DMS 273 (cell line): Measurements from ENCODE around the gene EQTN.
A peak's percentile ranks its signal among the peaks of the same experiment; 100 is the strongest.
"Not testable (repeated sequence)": the region's sequence is repeated elsewhere in the genome, so short reads cannot be mapped to it uniquely, and the experiment has no call there.

ENCODE experiments used
- DNase-seq: peaks from one replicate; lab custom pipeline; 2025; ENCODE audit not compliant: unreplicated experiment; lab: John Stamatoyannopoulos, UW

EQTN gene

DNA sequence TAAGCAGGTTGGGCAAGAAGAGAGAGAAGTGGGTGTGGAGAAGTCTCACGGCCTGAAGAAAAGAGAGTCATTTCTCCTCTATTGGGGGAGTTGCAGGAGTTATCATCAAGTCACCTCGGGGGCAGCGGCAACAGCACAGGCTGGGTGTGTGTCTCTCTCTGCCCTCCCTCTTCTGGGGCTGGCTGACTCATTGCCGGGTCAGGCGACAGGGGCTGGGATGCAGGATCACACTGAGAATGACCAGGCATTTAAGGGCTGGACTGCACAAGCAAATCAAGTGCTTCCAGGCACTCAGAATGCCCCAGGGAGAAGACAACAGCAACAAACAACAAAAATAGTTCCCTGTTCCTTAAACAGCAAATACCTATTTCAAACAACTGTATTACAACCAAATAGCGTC, 6.3 kb upstream of the EQTN start:
- no peak for DNase-seq

DNA sequence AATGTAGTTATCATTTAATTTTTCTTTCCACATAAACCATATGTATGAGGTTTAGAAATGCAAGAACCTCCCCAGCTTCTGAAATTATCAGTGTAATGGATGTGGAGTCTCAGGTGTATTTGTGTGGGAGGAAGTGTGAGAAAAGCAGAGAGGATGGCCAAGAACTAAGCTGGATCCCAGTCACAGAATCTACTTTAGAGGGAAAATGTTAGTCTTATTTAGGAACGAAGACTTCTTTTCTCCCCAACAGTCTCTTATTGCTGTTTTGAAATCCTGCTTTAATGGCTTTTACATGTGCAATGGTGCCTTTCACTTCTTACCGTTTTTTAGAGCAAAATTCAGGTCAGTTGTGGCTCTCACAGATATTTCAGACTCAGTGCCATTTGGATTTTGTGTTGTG, 3.0 kb downstream of the EQTN start:
- DNase-seq = no peak

- peak; percentile 67 for DNase-seq
Observed at GRCh38 chr9:27292659-27293405, 4.1 kb downstream of the EQTN start.

DNA sequence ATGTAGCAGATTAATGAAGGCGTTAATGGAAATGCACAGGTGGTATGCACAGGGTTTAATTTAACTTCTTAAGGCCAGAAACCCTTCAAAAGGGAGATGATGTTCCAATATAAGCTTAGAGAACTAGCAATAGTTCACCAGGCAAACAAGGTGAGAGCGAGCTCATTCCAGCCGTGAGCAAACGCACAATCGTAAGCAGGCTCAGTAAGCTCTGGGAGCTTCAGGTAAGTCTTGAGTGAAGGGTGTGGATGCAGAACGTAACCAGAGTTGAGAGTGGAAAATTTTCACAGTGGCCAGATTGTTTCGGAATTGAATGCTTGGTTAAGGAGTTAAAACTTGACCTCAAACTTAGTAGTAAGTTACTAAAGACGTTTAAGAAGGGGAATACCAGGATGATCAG, 5.7 kb downstream of the EQTN start:
- no peak for DNase-seq

GRCh38 chr9:27282269-27282668, 14.7 kb downstream of the EQTN start:
- no peak for DNase-seq

DNA sequence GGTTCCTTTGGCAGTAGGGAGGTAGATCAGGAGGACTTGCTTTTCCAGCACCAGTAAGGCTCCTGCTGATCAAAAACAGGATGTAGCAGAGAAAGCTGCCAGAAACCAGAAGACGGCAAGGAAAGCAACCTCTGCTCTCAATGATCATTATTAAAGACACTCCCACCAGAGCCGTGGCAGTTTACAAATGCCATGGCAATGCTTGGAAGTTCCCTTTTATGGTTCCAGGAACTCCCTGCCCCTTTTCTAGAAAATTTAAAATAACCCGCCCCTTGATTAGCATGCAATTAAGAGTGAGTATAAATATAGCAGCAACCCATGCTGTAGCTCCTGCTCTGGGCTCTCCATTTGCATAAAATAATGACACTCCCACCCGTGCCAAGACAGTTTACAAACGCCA, 16.1 kb downstream of the EQTN start:
- DNase-seq = no peak

GRCh38 chr9:27280249-27280648, 16.7 kb downstream of the EQTN start:
- no peak for DNase-seq

GRCh38 chr9:27279611-27280010, 17.3 kb downstream of the EQTN start:
- no peak for DNase-seq

- DNase-seq = no peak
Observed at GRCh38 chr9:27278374-27278773, 18.6 kb downstream of the EQTN start.

DNA sequence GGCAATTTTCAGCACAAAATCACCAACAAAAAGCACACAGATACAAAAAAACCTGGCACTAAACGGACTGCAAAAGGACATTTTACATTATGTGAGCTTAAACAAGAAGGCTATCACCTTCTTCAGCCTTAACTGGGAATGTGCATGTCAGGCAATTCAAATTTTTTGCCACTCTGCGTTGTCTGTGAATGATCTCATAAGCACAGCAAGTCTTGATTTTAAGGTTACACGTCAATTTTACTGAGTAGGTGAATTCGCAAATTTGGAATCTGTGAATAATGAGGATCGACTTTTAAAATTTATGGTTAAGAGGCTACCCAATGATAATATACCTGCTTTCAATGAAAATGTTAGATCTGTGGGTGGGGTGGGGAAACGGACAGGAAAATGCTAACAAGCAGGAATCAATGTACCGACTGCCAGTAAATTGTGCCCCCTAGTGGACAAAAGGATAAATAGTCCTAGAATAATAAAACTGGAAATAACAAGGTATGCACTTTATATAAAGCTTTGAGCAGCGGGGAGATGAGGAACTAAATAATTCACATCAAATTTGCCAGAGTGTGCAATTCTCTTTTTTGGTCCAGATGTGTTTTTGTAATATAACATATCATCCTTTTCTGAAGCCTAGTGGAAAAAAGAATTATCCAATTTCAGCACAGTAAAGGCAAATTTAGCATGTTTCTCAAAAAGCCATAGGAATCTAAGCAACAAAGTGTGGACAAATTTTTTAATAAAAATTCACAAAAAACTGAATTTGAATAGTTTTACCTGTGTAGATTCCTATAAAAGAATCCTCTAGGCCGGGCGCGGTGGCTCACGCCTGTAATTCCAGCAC, 20.5 kb downstream of the EQTN start:
- DNase-seq = peak; percentile 77

DNA sequence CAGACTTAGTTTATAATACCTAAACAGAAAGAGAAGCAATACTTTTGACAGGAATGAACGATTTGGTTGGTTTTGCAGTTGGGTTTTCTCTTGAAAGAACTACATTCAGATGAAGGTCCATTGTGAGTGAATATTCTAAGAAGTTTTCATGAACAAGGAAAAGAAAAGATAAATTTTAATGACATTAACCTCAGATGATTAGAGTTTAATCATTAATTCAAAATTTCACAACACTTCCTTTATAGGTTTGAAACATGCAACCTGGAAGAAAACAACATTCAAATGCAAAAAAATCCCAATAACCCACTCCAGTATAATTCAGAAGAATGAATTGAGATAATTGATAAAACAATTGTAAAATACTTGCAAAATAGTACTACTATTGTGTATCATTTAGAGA, 23.8 kb downstream of the EQTN start:
- DNase-seq = no peak

DNA sequence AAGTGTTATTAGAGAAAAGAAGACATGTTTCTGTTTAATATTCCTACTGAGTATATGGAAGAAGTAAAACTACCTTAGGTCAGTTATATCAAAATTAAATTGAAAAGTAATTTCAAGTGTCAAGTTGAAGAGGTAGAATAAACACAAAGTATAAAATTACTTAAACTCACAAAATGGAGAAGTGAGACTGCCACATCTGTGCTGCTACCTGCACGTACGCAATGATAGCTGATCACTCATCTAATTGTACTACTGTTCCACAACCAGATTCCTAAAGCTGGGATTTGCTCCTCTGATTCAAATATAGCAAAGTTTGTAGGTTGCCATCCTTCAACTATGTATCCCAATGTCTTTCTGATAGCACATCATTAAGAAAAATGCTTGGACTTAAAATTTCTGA, 24.8 kb downstream of the EQTN start:
- DNase-seq = no peak

DNA sequence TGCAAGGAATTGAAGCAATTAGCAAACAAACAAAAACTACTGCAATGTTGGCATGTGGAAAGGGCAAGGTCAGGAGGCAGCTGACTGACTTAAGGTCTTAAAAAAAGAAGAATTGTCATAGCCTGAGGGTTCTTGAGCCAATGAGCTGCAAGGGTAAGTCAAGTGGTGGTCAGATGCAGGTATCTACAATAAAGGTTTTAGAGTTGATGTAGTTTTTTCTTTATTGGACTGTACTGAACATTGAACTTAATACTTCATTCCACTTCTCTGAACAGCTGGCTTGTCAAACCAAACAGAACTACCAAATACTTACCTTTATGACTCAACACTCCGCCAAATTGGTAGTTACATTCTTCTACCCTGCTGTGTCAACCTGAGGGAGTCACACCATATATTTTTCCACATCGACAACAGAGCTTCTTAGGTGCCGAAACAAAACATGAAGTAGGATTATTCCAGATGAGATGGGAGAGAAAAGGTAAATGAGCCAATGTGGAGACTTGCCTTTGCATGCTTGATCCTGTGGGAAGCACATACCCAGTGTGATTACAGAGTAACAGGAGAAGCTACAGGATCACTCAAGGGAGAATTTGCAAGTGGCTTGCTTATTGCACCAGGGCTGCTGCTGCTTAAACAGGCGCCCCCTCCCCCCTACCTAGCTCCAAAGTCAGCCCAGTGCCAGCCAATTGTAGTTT, 35.3 kb downstream of the EQTN start:
- no peak for DNase-seq

DNA sequence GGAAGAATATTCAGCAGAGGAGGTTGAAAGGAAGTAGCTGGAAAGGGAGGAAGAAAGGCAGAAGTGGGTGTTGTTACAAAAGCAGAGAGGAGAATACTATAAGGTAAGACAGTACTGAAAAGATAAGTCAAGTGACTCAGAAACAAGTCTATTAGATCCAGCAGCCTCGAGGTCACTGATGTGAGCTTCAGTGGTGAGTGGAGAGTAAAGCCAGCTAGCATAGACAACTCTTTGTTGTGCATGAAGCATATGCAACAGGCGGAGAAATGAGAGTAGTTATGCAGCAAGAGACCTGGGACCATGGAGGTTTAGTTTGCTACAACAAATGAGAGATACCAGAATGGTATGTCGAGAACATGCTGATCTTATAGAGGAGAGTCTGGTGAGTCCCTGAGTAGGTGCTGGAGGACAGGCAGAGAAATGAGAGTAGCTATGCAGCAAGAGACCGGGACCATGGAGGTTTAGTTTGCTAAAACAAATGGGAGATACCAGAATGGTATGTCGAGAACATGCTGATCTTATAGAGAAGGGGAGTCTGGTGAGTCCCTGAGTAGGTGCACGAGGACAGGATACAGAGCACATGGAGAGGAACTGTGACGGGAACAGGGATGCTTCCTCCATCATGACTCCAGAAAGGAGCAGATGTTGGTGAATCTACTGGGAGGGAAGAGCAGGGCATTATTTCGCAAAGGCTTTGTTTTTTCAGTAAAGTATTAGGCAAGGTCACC, 36.0 kb downstream of the EQTN start:
- DNase-seq = no peak

DNA sequence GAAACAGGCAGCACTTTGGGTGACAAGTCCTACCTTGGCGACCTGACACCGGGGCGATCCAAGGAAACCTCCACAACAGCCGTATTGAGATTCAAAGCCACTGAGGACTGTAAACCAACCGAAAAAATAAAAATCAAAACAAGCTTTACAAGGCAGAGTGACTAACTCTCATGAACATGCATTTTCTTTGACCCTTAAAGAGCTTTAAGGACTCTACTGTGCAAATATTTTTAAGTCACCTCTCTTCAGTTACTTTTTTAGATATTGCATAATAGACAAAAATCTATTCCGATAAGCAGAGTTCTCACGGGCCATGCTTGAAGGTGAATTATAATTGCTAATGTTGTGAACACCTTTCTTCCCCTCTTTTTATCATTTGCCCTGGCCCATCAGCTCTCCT, 38.3 kb downstream of the EQTN start:
- no peak for DNase-seq

GRCh38 chr9:27248702-27249101, 48.2 kb downstream of the EQTN start:
- DNase-seq = no peak

GRCh38 chr9:27247756-27248155, 49.2 kb downstream of the EQTN start:
- peak; percentile 79 for DNase-seq

DNA sequence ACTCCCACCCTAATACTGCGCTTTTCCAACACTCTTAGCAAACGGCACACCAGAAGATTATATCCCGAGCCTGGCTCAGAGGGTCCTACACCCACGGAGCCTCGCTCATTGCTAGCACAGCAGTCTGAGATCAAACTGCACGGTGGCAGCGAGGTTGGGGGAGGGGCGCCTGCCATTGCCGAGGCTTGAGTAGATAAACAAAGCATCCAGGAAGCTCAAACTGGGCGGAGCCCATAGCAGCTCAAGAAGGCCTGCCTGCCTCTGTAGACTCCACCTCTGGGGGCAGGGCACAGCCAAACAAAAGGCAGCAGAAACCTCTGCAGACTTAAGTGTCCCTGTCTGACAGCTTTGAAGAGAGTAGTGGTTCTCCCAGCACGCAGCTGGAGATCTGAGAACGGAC, 57.3 kb downstream of the EQTN start:
- DNase-seq = not testable (repeated sequence)
